ENCODE results near the gene SCAMP2. TPM values are rescaled to one million over a fixed set of nuclear protein-coding genes. Genes with fewer than 3 reads are reported as not detected.

The SCAMP2 gene
- total RNA-seq, 1 experiment from 2014 or later: 38.0 TPM

DNA sequence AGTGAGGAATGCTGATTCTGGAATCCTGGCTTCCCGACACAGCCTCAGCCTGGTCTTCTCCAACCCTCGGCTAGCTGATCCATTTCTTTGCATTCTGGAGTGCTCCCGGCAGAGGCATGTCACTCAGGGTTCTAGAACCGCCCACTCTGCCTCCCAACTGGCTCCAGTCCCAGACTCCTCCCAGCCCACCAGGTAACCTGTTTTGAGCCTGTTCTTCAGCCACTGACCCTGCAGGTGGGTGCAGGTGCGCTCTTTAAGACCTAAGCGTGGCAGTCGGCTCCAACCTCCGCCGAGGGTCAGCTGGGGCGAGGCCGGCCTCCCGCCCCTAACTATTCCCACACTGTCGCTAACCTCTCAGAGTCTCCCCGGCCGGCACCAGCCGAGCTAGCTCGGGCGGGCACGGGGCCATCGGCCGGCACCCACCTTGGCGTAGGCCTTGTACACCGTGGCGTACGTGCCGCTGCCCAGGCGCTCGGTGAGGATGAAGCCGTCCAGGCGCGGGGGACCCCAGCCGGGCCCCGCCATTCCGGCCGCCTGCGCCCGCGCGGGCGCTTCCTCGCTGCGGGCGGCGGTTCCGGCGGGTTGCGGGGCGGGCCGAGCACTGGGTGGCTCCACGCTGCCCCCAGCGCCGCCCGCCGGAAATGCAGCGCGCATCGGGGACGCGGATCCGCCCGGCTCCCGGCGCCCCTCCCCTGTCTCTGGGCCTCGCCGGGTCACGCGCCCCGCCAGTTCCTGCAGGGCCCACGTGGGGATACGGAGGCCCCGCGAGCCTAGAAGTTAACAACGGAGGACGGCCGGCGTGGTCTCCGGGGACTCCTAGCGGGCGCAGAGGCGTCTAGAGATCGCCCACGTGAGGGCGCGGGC is 30.4 kb downstream of the SCAMP2 start, which contains the start of gene ULK3 (continued):
- TF ChIP-seq, protein P1, sequence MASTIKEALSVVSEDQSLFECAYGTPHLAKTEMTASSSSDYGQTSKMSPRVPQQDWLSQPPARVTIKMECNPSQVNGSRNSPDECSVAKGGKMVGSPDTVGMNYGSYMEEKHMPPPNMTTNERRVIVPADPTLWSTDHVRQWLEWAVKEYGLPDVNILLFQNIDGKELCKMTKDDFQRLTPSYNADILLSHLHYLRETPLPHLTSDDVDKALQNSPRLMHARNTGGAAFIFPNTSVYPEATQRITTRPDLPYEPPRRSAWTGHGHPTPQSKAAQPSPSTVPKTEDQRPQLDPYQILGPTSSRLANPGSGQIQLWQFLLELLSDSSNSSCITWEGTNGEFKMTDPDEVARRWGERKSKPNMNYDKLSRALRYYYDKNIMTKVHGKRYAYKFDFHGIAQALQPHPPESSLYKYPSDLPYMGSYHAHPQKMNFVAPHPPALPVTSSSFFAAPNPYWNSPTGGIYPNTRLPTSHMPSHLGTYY (CRISPR knock-in tag; IDR thresholded peaks at IDR 0.05): no peak
- TF ChIP-seq ZNF232 (CRISPR knock-in tag; IDR thresholded peaks at IDR 0.05): no peak
- peak; percentile 77; the same call in 1 of the 2 replicates for TF ChIP-seq ZNF263 (CRISPR knock-in tag; IDR thresholded peaks at IDR 0.05; ENCODE audit: low read depth)
- TF ChIP-seq NFE2L1 (CRISPR knock-in tag; IDR thresholded peaks at IDR 0.05): peak; percentile 61; the same call in 1 of the 2 replicates

DNA sequence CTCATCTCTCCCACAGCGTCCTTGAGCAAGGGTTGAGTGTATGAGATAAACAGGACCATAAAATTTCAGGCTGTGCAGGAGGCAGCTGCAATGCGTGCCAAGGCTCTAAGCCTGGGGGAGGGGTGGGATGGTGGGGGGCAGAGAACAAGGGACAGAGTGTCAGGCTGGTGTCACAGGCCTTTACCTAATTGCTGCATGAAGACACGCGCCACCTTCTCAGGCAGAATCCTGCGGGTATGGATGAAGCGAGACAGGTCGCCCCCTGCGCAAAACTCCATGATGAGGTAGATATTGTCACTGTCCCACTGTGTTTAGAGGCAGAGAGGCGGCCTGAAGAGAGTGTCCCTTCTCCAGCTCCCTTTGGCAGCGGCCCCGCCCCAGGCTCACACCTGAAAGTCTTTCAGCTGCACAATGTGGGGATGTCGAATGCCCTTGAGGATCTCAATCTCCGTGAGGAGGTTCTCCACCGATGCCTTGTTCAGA is 31.2 kb downstream of the SCAMP2 start:
- no peak for ATAC-seq
- Mint-ChIP-seq H3K27ac (peak overlapping the region; percentile 70; the same call in 1 of the 2 replicates), H3K36me3 (peaks cover 3% of the 10 kb centered on the region), H3K4me3 (peak overlapping the region; percentile 87), H3K9me3 (no peaks in the 10 kb centered on the region), H3K27me3 (ENCODE audit: low read depth) (no peaks in the 10 kb centered on the region), H3K4me1 (peaks cover 21% of the 10 kb centered on the region)
- ChIA-PET POLR2A (interaction anchor here (0.6 to 1.6 kb wide), 8 partner anchors 14 to 82 kb away, joined by 3 to 8 read pairs (median 4); partner anchors contain the start of genes CPLX3 and FAM219B), CTCF (interaction anchor here (0.6 to 5.1 kb wide), 24 partner anchors 14 to 211 kb away, joined by 3 to 34 read pairs (median 5); partner anchors contain the start of genes CPLX3, CSK, FAM219B and MPI)
- TF ChIP-seq, protein P2, sequence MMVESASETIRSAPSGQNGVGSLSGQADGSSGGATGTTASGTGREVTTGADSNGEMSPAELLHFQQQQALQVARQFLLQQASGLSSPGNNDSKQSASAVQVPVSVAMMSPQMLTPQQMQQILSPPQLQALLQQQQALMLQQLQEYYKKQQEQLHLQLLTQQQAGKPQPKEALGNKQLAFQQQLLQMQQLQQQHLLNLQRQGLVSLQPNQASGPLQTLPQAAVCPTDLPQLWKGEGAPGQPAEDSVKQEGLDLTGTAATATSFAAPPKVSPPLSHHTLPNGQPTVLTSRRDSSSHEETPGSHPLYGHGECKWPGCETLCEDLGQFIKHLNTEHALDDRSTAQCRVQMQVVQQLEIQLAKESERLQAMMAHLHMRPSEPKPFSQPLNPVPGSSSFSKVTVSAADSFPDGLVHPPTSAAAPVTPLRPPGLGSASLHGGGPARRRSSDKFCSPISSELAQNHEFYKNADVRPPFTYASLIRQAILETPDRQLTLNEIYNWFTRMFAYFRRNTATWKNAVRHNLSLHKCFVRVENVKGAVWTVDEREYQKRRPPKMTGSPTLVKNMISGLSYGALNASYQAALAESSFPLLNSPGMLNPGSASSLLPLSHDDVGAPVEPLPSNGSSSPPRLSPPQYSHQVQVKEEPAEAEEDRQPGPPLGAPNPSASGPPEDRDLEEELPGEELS (CRISPR knock-in tag; IDR thresholded peaks at IDR 0.05): no peak
- no peak for TF ChIP-seq NFE2L1 (CRISPR knock-in tag; IDR thresholded peaks at IDR 0.05)
- no peak for TF ChIP-seq NR1H2 (CRISPR knock-in tag; IDR thresholded peaks at IDR 0.05)
- TF ChIP-seq, protein P3, sequence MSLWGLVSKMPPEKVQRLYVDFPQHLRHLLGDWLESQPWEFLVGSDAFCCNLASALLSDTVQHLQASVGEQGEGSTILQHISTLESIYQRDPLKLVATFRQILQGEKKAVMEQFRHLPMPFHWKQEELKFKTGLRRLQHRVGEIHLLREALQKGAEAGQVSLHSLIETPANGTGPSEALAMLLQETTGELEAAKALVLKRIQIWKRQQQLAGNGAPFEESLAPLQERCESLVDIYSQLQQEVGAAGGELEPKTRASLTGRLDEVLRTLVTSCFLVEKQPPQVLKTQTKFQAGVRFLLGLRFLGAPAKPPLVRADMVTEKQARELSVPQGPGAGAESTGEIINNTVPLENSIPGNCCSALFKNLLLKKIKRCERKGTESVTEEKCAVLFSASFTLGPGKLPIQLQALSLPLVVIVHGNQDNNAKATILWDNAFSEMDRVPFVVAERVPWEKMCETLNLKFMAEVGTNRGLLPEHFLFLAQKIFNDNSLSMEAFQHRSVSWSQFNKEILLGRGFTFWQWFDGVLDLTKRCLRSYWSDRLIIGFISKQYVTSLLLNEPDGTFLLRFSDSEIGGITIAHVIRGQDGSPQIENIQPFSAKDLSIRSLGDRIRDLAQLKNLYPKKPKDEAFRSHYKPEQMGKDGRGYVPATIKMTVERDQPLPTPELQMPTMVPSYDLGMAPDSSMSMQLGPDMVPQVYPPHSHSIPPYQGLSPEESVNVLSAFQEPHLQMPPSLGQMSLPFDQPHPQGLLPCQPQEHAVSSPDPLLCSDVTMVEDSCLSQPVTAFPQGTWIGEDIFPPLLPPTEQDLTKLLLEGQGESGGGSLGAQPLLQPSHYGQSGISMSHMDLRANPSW (CRISPR knock-in tag; conservative IDR thresholded peaks at IDR 0.05; ENCODE audit: low read depth): no peak
- TF ChIP-seq OVOL2 (CRISPR knock-in tag; IDR thresholded peaks at IDR 0.05; ENCODE audit: borderline replicate concordance): no peak
- TF ChIP-seq, protein P4, sequence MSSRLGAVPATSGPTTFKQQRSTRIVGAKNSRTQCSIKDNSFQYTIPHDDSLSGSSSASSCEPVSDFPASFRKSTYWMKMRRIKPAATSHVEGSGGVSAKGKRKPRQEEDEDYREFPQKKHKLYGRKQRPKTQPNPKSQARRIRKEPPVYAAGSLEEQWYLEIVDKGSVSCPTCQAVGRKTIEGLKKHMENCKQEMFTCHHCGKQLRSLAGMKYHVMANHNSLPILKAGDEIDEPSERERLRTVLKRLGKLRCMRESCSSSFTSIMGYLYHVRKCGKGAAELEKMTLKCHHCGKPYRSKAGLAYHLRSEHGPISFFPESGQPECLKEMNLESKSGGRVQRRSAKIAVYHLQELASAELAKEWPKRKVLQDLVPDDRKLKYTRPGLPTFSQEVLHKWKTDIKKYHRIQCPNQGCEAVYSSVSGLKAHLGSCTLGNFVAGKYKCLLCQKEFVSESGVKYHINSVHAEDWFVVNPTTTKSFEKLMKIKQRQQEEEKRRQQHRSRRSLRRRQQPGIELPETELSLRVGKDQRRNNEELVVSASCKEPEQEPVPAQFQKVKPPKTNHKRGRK (CRISPR knock-in tag; IDR thresholded peaks at IDR 0.05; ENCODE audit: borderline replicate concordance): no peak
- TF ChIP-seq NFYB (CRISPR knock-in tag; conservative IDR thresholded peaks at IDR 0.05; ENCODE audit: low read depth): no peak
- TF ChIP-seq, protein P5, sequence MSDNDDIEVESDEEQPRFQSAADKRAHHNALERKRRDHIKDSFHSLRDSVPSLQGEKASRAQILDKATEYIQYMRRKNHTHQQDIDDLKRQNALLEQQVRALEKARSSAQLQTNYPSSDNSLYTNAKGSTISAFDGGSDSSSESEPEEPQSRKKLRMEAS (CRISPR knock-in tag; IDR thresholded peaks at IDR 0.05): no peak
- TF ChIP-seq, protein P6, sequence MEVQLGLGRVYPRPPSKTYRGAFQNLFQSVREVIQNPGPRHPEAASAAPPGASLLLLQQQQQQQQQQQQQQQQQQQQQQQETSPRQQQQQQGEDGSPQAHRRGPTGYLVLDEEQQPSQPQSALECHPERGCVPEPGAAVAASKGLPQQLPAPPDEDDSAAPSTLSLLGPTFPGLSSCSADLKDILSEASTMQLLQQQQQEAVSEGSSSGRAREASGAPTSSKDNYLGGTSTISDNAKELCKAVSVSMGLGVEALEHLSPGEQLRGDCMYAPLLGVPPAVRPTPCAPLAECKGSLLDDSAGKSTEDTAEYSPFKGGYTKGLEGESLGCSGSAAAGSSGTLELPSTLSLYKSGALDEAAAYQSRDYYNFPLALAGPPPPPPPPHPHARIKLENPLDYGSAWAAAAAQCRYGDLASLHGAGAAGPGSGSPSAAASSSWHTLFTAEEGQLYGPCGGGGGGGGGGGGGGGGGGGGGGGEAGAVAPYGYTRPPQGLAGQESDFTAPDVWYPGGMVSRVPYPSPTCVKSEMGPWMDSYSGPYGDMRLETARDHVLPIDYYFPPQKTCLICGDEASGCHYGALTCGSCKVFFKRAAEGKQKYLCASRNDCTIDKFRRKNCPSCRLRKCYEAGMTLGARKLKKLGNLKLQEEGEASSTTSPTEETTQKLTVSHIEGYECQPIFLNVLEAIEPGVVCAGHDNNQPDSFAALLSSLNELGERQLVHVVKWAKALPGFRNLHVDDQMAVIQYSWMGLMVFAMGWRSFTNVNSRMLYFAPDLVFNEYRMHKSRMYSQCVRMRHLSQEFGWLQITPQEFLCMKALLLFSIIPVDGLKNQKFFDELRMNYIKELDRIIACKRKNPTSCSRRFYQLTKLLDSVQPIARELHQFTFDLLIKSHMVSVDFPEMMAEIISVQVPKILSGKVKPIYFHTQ (CRISPR knock-in tag; IDR thresholded peaks at IDR 0.05): no peak
- TF ChIP-seq ZNF671 (CRISPR knock-in tag; IDR thresholded peaks at IDR 0.05): no peak
- no peak for TF ChIP-seq ZNF263 (CRISPR knock-in tag; IDR thresholded peaks at IDR 0.05; ENCODE audit: low read depth)
- TF ChIP-seq, protein P7, sequence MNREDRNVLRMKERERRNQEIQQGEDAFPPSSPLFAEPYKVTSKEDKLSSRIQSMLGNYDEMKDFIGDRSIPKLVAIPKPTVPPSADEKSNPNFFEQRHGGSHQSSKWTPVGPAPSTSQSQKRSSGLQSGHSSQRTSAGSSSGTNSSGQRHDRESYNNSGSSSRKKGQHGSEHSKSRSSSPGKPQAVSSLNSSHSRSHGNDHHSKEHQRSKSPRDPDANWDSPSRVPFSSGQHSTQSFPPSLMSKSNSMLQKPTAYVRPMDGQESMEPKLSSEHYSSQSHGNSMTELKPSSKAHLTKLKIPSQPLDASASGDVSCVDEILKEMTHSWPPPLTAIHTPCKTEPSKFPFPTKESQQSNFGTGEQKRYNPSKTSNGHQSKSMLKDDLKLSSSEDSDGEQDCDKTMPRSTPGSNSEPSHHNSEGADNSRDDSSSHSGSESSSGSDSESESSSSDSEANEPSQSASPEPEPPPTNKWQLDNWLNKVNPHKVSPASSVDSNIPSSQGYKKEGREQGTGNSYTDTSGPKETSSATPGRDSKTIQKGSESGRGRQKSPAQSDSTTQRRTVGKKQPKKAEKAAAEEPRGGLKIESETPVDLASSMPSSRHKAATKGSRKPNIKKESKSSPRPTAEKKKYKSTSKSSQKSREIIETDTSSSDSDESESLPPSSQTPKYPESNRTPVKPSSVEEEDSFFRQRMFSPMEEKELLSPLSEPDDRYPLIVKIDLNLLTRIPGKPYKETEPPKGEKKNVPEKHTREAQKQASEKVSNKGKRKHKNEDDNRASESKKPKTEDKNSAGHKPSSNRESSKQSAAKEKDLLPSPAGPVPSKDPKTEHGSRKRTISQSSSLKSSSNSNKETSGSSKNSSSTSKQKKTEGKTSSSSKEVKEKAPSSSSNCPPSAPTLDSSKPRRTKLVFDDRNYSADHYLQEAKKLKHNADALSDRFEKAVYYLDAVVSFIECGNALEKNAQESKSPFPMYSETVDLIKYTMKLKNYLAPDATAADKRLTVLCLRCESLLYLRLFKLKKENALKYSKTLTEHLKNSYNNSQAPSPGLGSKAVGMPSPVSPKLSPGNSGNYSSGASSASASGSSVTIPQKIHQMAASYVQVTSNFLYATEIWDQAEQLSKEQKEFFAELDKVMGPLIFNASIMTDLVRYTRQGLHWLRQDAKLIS (CRISPR knock-in tag; IDR thresholded peaks at IDR 0.05; ENCODE audit: borderline replicate concordance): no peak
- TF ChIP-seq, protein P8, sequence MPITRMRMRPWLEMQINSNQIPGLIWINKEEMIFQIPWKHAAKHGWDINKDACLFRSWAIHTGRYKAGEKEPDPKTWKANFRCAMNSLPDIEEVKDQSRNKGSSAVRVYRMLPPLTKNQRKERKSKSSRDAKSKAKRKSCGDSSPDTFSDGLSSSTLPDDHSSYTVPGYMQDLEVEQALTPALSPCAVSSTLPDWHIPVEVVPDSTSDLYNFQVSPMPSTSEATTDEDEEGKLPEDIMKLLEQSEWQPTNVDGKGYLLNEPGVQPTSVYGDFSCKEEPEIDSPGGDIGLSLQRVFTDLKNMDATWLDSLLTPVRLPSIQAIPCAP (CRISPR knock-in tag; IDR thresholded peaks at IDR 0.05): no peak
- TF ChIP-seq RORB (CRISPR knock-in tag; IDR thresholded peaks at IDR 0.05): no peak
- no peak for DNase-seq (ENCODE audit: low spot score)

All from WTC11 (cell line).